Subcutaneous abdominal adipose tissue (tissue), 5 donors: ENCODE measurements around the gene PRDM16.

Experiments
- H3K27ac ChIP-seq: one replicate; pipeline ENCODE4 v1.7.0; 2013; ENCODE audit warnings: low read depth, mild to moderate bottlenecking, inconsistent platforms, low read length, moderate library complexity
- H3K27me3 ChIP-seq, 5 donors: one replicate each; pipeline ENCODE4 v1.7.0; 2013; ENCODE audit warnings: low read length in 5 of 5, inconsistent platforms in 1 of 5; ENCODE audit not compliant: control insufficient read depth in 5 of 5, insufficient read depth in 4 of 5
- H3K36me3 ChIP-seq, 5 donors: one replicate each; pipeline ENCODE4 v1.7.0; 2013; ENCODE audit warnings: low read length in 5 of 5; ENCODE audit not compliant: control insufficient read depth in 5 of 5, insufficient read depth in 5 of 5
- H3K4me1 ChIP-seq, 5 donors: one replicate each; pipeline ENCODE4 v1.7.0; 2013; ENCODE audit warnings: low read length in 5 of 5, mild to moderate bottlenecking in 3 of 5, moderate library complexity in 1 of 5; ENCODE audit not compliant: control insufficient read depth in 5 of 5, insufficient read depth in 5 of 5
- H3K4me3 ChIP-seq, 5 donors: one replicate each; pipeline ENCODE4 v1.7.0; 2013; ENCODE audit warnings: low read length in 5 of 5, low read depth in 1 of 5
- H3K9ac ChIP-seq, 5 donors: one replicate each; pipeline ENCODE4 v1.7.0; 2013; ENCODE audit warnings: low read length in 5 of 5, mild to moderate bottlenecking in 4 of 5, moderate library complexity in 3 of 5
- H3K9me3 ChIP-seq, 5 donors: one replicate each; pipeline ENCODE4 v1.7.0; 2013; ENCODE audit warnings: low read length in 5 of 5; ENCODE audit not compliant: control insufficient read depth in 5 of 5
- donor health status: healthy.
- donor health status: healthy.
- donor health status: healthy.
- donor health status: healthy.
- donor health status: healthy.

Gene PRDM16

GRCh38 chr1:3428899-3429298 is 359.9 kb downstream of the PRDM16 start:
- peaks cover 0 to 2% (median 0%) of the 10 kb centered on the region in 5 donors for H3K36me3 ChIP-seq
- H3K4me3 ChIP-seq = no peak overlapping the region
- H3K4me1 ChIP-seq = peaks cover 0 to 25% (median 15%) of the 10 kb centered on the region in 5 donors
- no peaks in the 10 kb centered on the region for H3K9me3 ChIP-seq
- no peak overlapping the region for H3K9ac ChIP-seq
- H3K27me3 ChIP-seq = peaks cover 2 to 19% (median 17%) of the 10 kb centered on the region in 5 donors
- no peak overlapping the region for H3K27ac ChIP-seq

GRCh38 chr1:3429320-3429719 is 360.3 kb downstream of the PRDM16 start:
- no peak overlapping the region for H3K9ac ChIP-seq
- peaks cover 0 to 2% (median 0%) of the 10 kb centered on the region in 5 donors for H3K36me3 ChIP-seq
- peaks cover 3 to 17% (median 15%) of the 10 kb centered on the region in 5 donors for H3K27me3 ChIP-seq
- no peak overlapping the region for H3K27ac ChIP-seq
- no peaks in the 10 kb centered on the region for H3K9me3 ChIP-seq
- H3K4me3 ChIP-seq = no peak overlapping the region
- peaks cover 0 to 25% (median 15%) of the 10 kb centered on the region in 5 donors for H3K4me1 ChIP-seq

- Histone ChIP-seq H3K4me1 (peaks cover 0 to 21% (median 15%) of the 10 kb centered on the region in 5 donors), H3K9ac (no peak overlapping the region), H3K27ac (no peak overlapping the region), H3K36me3 (peaks cover 0 to 2% (median 0%) of the 10 kb centered on the region in 5 donors), H3K9me3 (no peaks in the 10 kb centered on the region), H3K27me3 (peaks cover 6 to 16% (median 14%) of the 10 kb centered on the region in 5 donors), H3K4me3 (no peak overlapping the region)
Observed at GRCh38 chr1:3429766-3430165, 360.8 kb downstream of the PRDM16 start.

GRCh38 chr1:3430406-3430805 is 361.4 kb downstream of the PRDM16 start:
- Histone ChIP-seq H3K4me1 (peaks cover 0 to 20% (median 15%) of the 10 kb centered on the region in 5 donors), H3K4me3 (no peak overlapping the region), H3K27me3 (peaks cover 6 to 16% (median 14%) of the 10 kb centered on the region in 5 donors), H3K9ac (no peak overlapping the region), H3K27ac (no peak overlapping the region), H3K9me3 (no peaks in the 10 kb centered on the region), H3K36me3 (peaks cover 0 to 2% (median 0%) of the 10 kb centered on the region in 5 donors)

GRCh38 chr1:3430820-3431219 is 361.8 kb downstream of the PRDM16 start:
- Histone ChIP-seq H3K27me3 (peaks cover 5 to 20% (median 14%) of the 10 kb centered on the region in 5 donors), H3K4me3 (no peak overlapping the region), H3K4me1 (peaks cover 0 to 20% (median 15%) of the 10 kb centered on the region in 5 donors), H3K36me3 (peaks cover 0 to 2% (median 0%) of the 10 kb centered on the region in 5 donors), H3K9me3 (no peaks in the 10 kb centered on the region), H3K27ac (no peak overlapping the region), H3K9ac (no peak overlapping the region)

GRCh38 chr1:3431266-3431665 is 362.3 kb downstream of the PRDM16 start:
- Histone ChIP-seq H3K36me3 (peaks cover 0 to 2% (median 0%) of the 10 kb centered on the region in 5 donors), H3K4me1 (peaks cover 0 to 20% (median 15%) of the 10 kb centered on the region in 5 donors), H3K9ac (no peak overlapping the region), H3K4me3 (no peak overlapping the region), H3K27ac (no peak overlapping the region), H3K9me3 (no peaks in the 10 kb centered on the region), H3K27me3 (peaks cover 6 to 21% (median 16%) of the 10 kb centered on the region in 5 donors)

- Histone ChIP-seq H3K27me3 (peaks cover 6 to 22% (median 17%) of the 10 kb centered on the region in 5 donors), H3K27ac (no peak overlapping the region), H3K4me1 (peaks cover 0 to 20% (median 15%) of the 10 kb centered on the region in 5 donors), H3K36me3 (peaks cover 0 to 2% (median 0%) of the 10 kb centered on the region in 5 donors), H3K9ac (no peak overlapping the region), H3K4me3 (no peak overlapping the region), H3K9me3 (no peaks in the 10 kb centered on the region)
Observed at GRCh38 chr1:3431686-3432085, 362.7 kb downstream of the PRDM16 start.

- H3K9me3 ChIP-seq = no peaks in the 10 kb centered on the region
- no peak overlapping the region for H3K9ac ChIP-seq
- no peak overlapping the region for H3K27ac ChIP-seq
- H3K27me3 ChIP-seq = peaks cover 6 to 28% (median 19%) of the 10 kb centered on the region in 5 donors
- no peak overlapping the region for H3K4me3 ChIP-seq
- H3K4me1 ChIP-seq = peaks cover 0 to 20% (median 15%) of the 10 kb centered on the region in 5 donors
- no peaks in the 10 kb centered on the region for H3K36me3 ChIP-seq
Observed at GRCh38 chr1:3432306-3432705, 363.3 kb downstream of the PRDM16 start.

- Histone ChIP-seq H3K27me3 (peaks cover 6 to 29% (median 21%) of the 10 kb centered on the region in 5 donors), H3K27ac (no peak overlapping the region), H3K9me3 (no peaks in the 10 kb centered on the region), H3K36me3 (no peaks in the 10 kb centered on the region), H3K9ac (no peak overlapping the region), H3K4me1 (peaks cover 0 to 20% (median 15%) of the 10 kb centered on the region in 5 donors), H3K4me3 (no peak overlapping the region)
Observed at GRCh38 chr1:3433076-3433475, 364.1 kb downstream of the PRDM16 start.

GRCh38 chr1:3433596-3434320 is 364.8 kb downstream of the PRDM16 start:
- H3K9me3 ChIP-seq = no peaks in the 10 kb centered on the region
- H3K27me3 ChIP-seq = peaks cover 6 to 31% (median 21%) of the 10 kb centered on the region in 5 donors
- peaks cover 0 to 19% (median 13%) of the 10 kb centered on the region in 5 donors for H3K4me1 ChIP-seq
- no peak overlapping the region for H3K9ac ChIP-seq
- H3K36me3 ChIP-seq = no peaks in the 10 kb centered on the region
- no peak overlapping the region for H3K4me3 ChIP-seq
- H3K27ac ChIP-seq = no peak overlapping the region
